Esophagus squamous epithelium (tissue), 5 donors: ENCODE measurements around the gene SLX9. TPM values are rescaled to one million over a fixed set of nuclear protein-coding genes. Genes with fewer than 3 reads are reported as not detected.

Experiments used
- DNase-seq: peaks from one replicate; lab custom pipeline; 2025; lab: John Stamatoyannopoulos, UW
- H3K27ac ChIP-seq, 4 donors: fragments of 200-600 bp; sonication (generic); one replicate each; pipeline ENCODE4 v1.5.1; 2016 to 2019; ENCODE audit warnings: mild to moderate bottlenecking in 1 of 4
- H3K27me3 ChIP-seq, 4 donors: fragments of 200-600 bp; sonication (generic); 1 replicate in 3 of 4; 2 replicates in 1 of 4; pipeline versions ENCODE4 v1.5.1 to v1.6.0; 2017 to 2021; ENCODE audit warnings: antibody characterized with exemption in 1 of 4
- H3K36me3 ChIP-seq, 3 donors: fragments of 200-600 bp; sonication (generic); one replicate each; pipeline ENCODE4 v1.5.1; 2016 to 2019
- H3K4me1 ChIP-seq, 3 donors: fragments of 200-600 bp; sonication (generic); one replicate each; pipeline ENCODE4 v1.5.1; 2017 to 2019
- H3K4me3 ChIP-seq, 4 donors: fragments of 200-600 bp; sonication (generic); 1 replicate in 3 of 4; 2 replicates in 1 of 4; pipeline ENCODE4 v1.5.1; 2016 to 2019; ENCODE audit warnings: mild to moderate bottlenecking in 2 of 4, moderate library complexity in 1 of 4
- H3K9me3 ChIP-seq, 3 donors: fragments of 200-600 bp; sonication (generic); one replicate each; pipeline ENCODE4 v1.5.1; 2016 to 2019
- CTCF ChIP-seq, 6 experiments: fragments of 450-650 bp in 4 of 6; fragments of 200-600 bp in 2 of 6; sonication (generic) in 2 of 6; IDR thresholded peaks; one replicate each; pipeline ENCODE4 v1.5.1; 2016 to 2019; ENCODE audit warnings: antibody characterized with exemption in 6 of 6, mild to moderate bottlenecking in 4 of 6, moderate library complexity in 4 of 6
- POLR2A ChIP-seq, 4 donors: fragments of 450-650 bp; IDR thresholded peaks; one replicate each; pipeline ENCODE4 v1.6.1; 2017; ENCODE audit warnings: antibody characterized with exemption in 4 of 4, mild to moderate bottlenecking in 4 of 4, moderate library complexity in 3 of 4
- WGBS, 2 donors: methylation state at CpG; one replicate each; pipeline ENCODE4 v1.1.5; 2018; 5-methylcytosine and 5-hydroxymethylcytosine counted together
- intact Hi-C: fragments of 100-400 bp; cut with DNase I; formaldehyde crosslinking; loops from one replicate; pipeline ENCODE4 v1.15.0; 2022
- total RNA-seq, 4 donors: library from RNA; depleted of rRNA; stranded (reverse); fragments of >200 nt; gene quantifications; one replicate each; pipeline ENCODE4 v1.1.0, GENCODE V29; 2016
- donor health status: DM: yes; HTN: yes; CAD: no.

SLX9 gene
- total RNA-seq, 4 donors from 2014 or later, result 10.2 to 16.1 (median 11.1) TPM

DNA sequence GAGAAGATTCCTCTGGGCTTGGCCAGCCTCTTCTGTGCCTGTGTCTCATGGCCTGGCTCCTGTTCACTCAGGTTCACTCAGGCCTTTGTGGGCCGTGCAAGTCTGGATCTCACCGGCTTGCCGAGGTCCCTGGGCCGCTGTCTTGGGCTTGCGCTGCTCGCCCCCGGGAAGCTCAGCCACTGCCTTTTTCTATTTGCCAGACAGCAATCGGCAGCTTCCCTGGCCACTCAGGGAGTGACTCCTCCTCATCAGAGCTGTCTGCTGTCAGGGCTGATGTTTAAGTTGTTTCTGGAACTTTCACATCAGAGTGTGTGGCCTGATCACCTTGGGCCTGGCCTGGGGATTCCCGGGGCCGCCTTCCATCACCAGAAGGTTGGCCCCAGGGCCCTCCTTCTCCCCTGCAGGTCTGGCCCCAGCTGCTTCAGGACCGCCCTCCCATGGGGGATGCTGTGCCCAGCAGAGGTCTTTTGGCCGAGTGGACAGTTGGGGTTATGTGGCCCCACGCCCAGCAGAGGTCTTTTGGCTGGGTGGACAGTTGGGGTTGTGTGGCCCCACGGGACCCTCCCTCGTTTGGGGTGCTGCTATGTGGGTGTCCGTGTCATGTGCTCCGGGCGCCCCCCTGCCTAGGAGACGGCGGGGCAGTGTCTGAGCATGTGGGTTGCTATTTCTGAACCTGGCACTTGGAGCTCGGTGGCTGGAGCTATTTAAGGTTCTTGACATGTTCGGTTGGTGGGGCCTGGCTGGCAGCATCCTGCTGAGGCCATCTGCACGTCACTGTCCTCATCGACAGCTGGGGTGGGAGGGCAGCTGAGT, 12.5 kb downstream of the SLX9 start:
- H3K4me3 ChIP-seq, result no peak overlapping the region
- no peak for TF ChIP-seq CTCF (IDR thresholded peaks at IDR 0.05)
- no peak for TF ChIP-seq POLR2A (IDR thresholded peaks at IDR 0.05)
- no peaks in the 10 kb centered on the region for H3K27me3 ChIP-seq
- no peaks in the 10 kb centered on the region for H3K9me3 ChIP-seq
- intact Hi-C loops, result loop anchor here (10.0 kb wide), 1 partner anchor 482 kb away; no protein-coding TSS in a partner anchor
- H3K4me1 ChIP-seq, result peaks cover 2 to 23% (median 6%) of the 10 kb centered on the region in 3 donors
- peaks cover 0 to 76% (median 0%) of the 10 kb centered on the region in 3 donors for H3K36me3 ChIP-seq
- 67 to 96% methylated on average over 3 to 8 of the region's 24 CpGs for WGBS, 2 donors
- DNase-seq, result no peak
- peak overlapping the region in 3 of 4 donors; percentile 2 to 54 (median 25) for H3K27ac ChIP-seq

GRCh38 chr21:44952929-44953627, 13.2 kb downstream of the SLX9 start:
- H3K27ac ChIP-seq, result peak overlapping the region in 1 of 4 donors; percentile 54
- 100% methylated on average over 2 of the region's 25 CpGs; no CpG with 5 or more reads in 1 of the 2 donors for WGBS, 2 donors
- DNase-seq, result no peak

DNA sequence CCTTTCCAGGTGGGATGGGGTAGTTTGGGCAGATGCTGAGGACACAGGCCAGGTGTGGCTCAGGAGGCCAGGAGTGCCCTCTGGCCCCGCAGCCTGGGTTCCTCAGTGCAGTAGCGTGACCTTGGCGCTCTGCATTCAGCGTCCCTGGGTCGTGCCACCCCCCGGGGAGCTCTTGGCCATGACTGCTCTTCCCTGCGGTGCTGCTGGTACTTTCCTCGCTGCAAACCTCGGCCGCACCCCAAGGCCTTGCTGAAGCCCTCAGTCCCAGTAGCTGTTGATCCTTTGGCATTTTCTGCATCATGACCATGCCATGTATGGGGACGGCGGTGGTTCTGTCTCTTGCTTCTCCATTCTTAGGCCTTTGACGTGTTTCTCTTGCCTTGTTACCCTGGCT, 13.8 kb downstream of the SLX9 start:
- DNase-seq, result no peak
- H3K36me3 ChIP-seq, result peaks cover 0 to 76% (median 4%) of the 10 kb centered on the region in 3 donors
- no peak overlapping the region for H3K4me3 ChIP-seq
- no peaks in the 10 kb centered on the region for H3K9me3 ChIP-seq
- H3K27me3 ChIP-seq, result no peaks in the 10 kb centered on the region
- no peak overlapping the region for H3K27ac ChIP-seq
- intact Hi-C loops, result loop anchor here (10.0 kb wide), 1 partner anchor 481 kb away; no protein-coding TSS in a partner anchor
- WGBS, 2 donors, result 90 to 93% methylated on average over 6 to 9 of the region's 13 CpGs
- H3K4me1 ChIP-seq, result peaks cover 10 to 36% (median 11%) of the 10 kb centered on the region in 3 donors
- TF ChIP-seq CTCF (IDR thresholded peaks at IDR 0.05) (no peak), POLR2A (IDR thresholded peaks at IDR 0.05) (no peak)

More at GRCh38 chr21:44952929-44953627, 13.2 kb downstream of the SLX9 start:
- H3K4me3 ChIP-seq, result no peak overlapping the region
- TF ChIP-seq POLR2A (IDR thresholded peaks at IDR 0.05), result no peak
- H3K4me1 ChIP-seq, result peaks cover 6 to 30% (median 6%) of the 10 kb centered on the region in 3 donors
- peaks cover 0 to 76% (median 0%) of the 10 kb centered on the region in 3 donors for H3K36me3 ChIP-seq
- intact Hi-C loops, result loop anchor here (10.0 kb wide), 1 partner anchor 482 kb away; no protein-coding TSS in a partner anchor
- H3K27me3 ChIP-seq, result no peaks in the 10 kb centered on the region
- no peaks in the 10 kb centered on the region for H3K9me3 ChIP-seq

GRCh38 chr21:44954281-44954771, 14.5 kb downstream of the SLX9 start:
- H3K4me1 ChIP-seq, result peaks cover 14 to 41% (median 17%) of the 10 kb centered on the region in 3 donors
- WGBS, 2 donors, result 94% methylated on average over 10 to 12 of the region's 22 CpGs

More at GRCh38 chr21:44954281-44954771, 14.5 kb downstream of the SLX9 start:
- TF ChIP-seq CTCF (IDR thresholded peaks at IDR 0.05) (no peak), POLR2A (IDR thresholded peaks at IDR 0.05) (no peak)
- DNase-seq, result no peak
- no peaks in the 10 kb centered on the region for H3K27me3 ChIP-seq
- no peak overlapping the region for H3K4me3 ChIP-seq
- intact Hi-C loops, result loop anchor here (10.0 kb wide), 1 partner anchor 480 kb away; no protein-coding TSS in a partner anchor
- no peak overlapping the region for H3K27ac ChIP-seq
- no peaks in the 10 kb centered on the region for H3K9me3 ChIP-seq
- H3K36me3 ChIP-seq, result peaks cover 0 to 76% (median 4%) of the 10 kb centered on the region in 3 donors
